Liver (tissue), 9 donors: Measurements from ENCODE around the gene ARHGAP40. TPM values are rescaled to one million over a fixed set of nuclear protein-coding genes. Genes with fewer than 3 reads are reported as not detected.
A peak's percentile ranks its signal among the peaks of the same experiment; 100 is the strongest.

Experiments used
- DNase-seq: peaks from one replicate; pipeline ENCODE4 v3.0.0-alpha.2; 2017; ENCODE audit warnings: low spot score
- H3K27ac ChIP-seq, 2 donors: one replicate each; pipeline ENCODE4 v1.7.0; 2013; ENCODE audit warnings: inconsistent platforms in 2 of 2, low read length in 2 of 2, control low read depth in 1 of 2, low read depth in 1 of 2, mild to moderate bottlenecking in 1 of 2
- H3K27me3 ChIP-seq, 4 donors: one replicate each; pipeline versions ENCODE4 v1.6.1 to v1.7.0; 2013; ENCODE audit warnings: low read length in 3 of 4, inconsistent platforms in 1 of 4, mild to moderate bottlenecking in 1 of 4, moderate library complexity in 1 of 4; ENCODE audit not compliant: control insufficient read depth in 4 of 4, insufficient read depth in 4 of 4
- H3K36me3 ChIP-seq, 4 donors: one replicate each; pipeline versions ENCODE4 v1.6.1 to v1.7.0; 2013; ENCODE audit warnings: low read length in 3 of 4, mild to moderate bottlenecking in 3 of 4, low read depth in 1 of 4, moderate library complexity in 1 of 4; ENCODE audit not compliant: control insufficient read depth in 4 of 4, insufficient read depth in 3 of 4
- H3K4me1 ChIP-seq, 4 donors: one replicate each; pipeline versions ENCODE4 v1.6.1 to v1.7.0; 2013; ENCODE audit warnings: low read length in 3 of 4, mild to moderate bottlenecking in 3 of 4, moderate library complexity in 1 of 4; ENCODE audit not compliant: control insufficient read depth in 4 of 4, insufficient read depth in 4 of 4
- H3K4me3 ChIP-seq, 3 donors: one replicate each; pipeline versions ENCODE4 v1.6.1 to v1.7.0; 2013; ENCODE audit warnings: low read length in 3 of 3, control low read depth in 1 of 3, low read depth in 1 of 3, mild to moderate bottlenecking in 1 of 3
- H3K9ac ChIP-seq, 2 donors: one replicate each; pipeline ENCODE4 v1.7.0; 2013; ENCODE audit warnings: low read length in 2 of 2, mild to moderate bottlenecking in 2 of 2, moderate library complexity in 2 of 2, control low read depth in 1 of 2, low read depth in 1 of 2
- H3K9me3 ChIP-seq, 4 donors: one replicate each; pipeline versions ENCODE4 v1.6.1 to v1.7.0; 2013; ENCODE audit warnings: low read length in 3 of 4; ENCODE audit not compliant: control insufficient read depth in 4 of 4
- CTCF ChIP-seq: fragments of 150-350 bp; IDR thresholded peaks from 2 replicates; pipeline ENCODE4 v1.5.1; 2017; ENCODE audit warnings: improper control_type of control experiment, low read depth, low read length; ENCODE audit not compliant: missing input control
- FOXA2 ChIP-seq: IDR thresholded peaks from 2 replicates; pipeline ENCODE4 v1.6.1; 2016; ENCODE audit warnings: antibody characterized with exemption
- GABPA ChIP-seq, 2 donors: IDR thresholded peaks in 1 of 2; conservative IDR thresholded peaks in 1 of 2; 2 replicates each; pipeline ENCODE4 v1.6.1; 2016; ENCODE audit warnings: antibody characterized with exemption in 2 of 2, mild to moderate bottlenecking in 1 of 2, moderate library complexity in 1 of 2
- HNF4A ChIP-seq, 2 donors: conservative IDR thresholded peaks; 2 replicates each; pipeline ENCODE4 v1.6.1; 2016; ENCODE audit warnings: antibody characterized with exemption in 2 of 2, mild to moderate bottlenecking in 2 of 2
- JUND ChIP-seq, 2 donors: IDR thresholded peaks; 2 replicates each; pipeline ENCODE4 v1.6.1; 2016; ENCODE audit warnings: antibody characterized with exemption in 2 of 2
- NR2F2 ChIP-seq: IDR thresholded peaks from 2 replicates; pipeline ENCODE4 v1.6.1; 2016; ENCODE audit warnings: antibody characterized with exemption
- RAD21 ChIP-seq, 2 donors: IDR thresholded peaks; 2 replicates each; pipeline ENCODE4 v1.6.1; 2016; ENCODE audit warnings: antibody characterized with exemption in 2 of 2, mild to moderate bottlenecking in 2 of 2
- REST ChIP-seq: IDR thresholded peaks from 2 replicates; pipeline ENCODE4 v1.6.1; 2016; ENCODE audit warnings: antibody characterized with exemption, mild to moderate bottlenecking
- TAF1 ChIP-seq: conservative IDR thresholded peaks from 2 replicates; pipeline ENCODE4 v1.6.1; 2016; ENCODE audit warnings: antibody characterized with exemption, mild to moderate bottlenecking
- YY1 ChIP-seq: IDR thresholded peaks from 2 replicates; pipeline ENCODE4 v1.6.1; 2016; ENCODE audit warnings: antibody characterized with exemption, mild to moderate bottlenecking
- WGBS: extraction: QIAGEN DNeasy Blood & Tissue Kit; methylation state at CpG from one replicate; pipeline ENCODE4 v1.1.7; 2013; 5-methylcytosine and 5-hydroxymethylcytosine counted together
- polyA plus RNA-seq, 2 donors: library from polyadenylated mRNA; stranded (reverse) in 1 of 2; unstranded in 1 of 2; fragments of 200-250 nt in 1 of 2; fragments of >200 nt in 1 of 2; fragmentation: Nextera tagmentation in 1 of 2; extraction: Ambion mirVana in 1 of 2; gene quantifications; one replicate each; pipeline versions ENCODE4 v1.2.1 to v1.2.3, GENCODE V29; 2013 to 2015
- total RNA-seq, 2 donors: library from RNA; depleted of rRNA; stranded (reverse); fragments of >200 nt; gene quantifications; one replicate each; pipeline ENCODE4 v1.2.3, GENCODE V29; 2014
- TF ChIP-seq, protein P1 (sequence below): IDR thresholded peaks from 2 replicates; pipeline ENCODE4 v1.6.1; 2016; ENCODE audit warnings: antibody characterized with exemption
- donor health status: healthy.
- donor health status: healthy.
- donor health status: healthy.
- donor health status: healthy.
- donor health status: healthy.

Gene ARHGAP40
- total RNA-seq: under 1 TPM in 1 of 2 donors, not detected in 1; 0.08 TPM
- polyA plus RNA-seq: not detected

- Histone ChIP-seq H3K36me3 (no peaks in the 10 kb centered on the region), H3K27me3 (peaks cover 0 to 15% (median 2%) of the 10 kb centered on the region in 4 donors), H3K4me1 (peaks cover 0 to 9% (median 4%) of the 10 kb centered on the region in 4 donors), H3K4me3 (no peak within 1 kb of the TSS), H3K27ac (no peak within 1 kb of the TSS), H3K9ac (no peak within 1 kb of the TSS), H3K9me3 (no peaks in the 10 kb centered on the region)
- WGBS: 20% methylated on average over 42 of the region's 42 CpGs
- TF ChIP-seq REST (no peak), HNF4A (conservative IDR thresholded peaks at IDR 0.05) (no peak), NR2F2 (no peak)
- DNase-seq: peak; percentile 62
Measured at GRCh38 chr20:38601216-38602184, at the start of gene ARHGAP40. TSS of gene ARHGAP40 (plus strand) at chr20:38601809.

GRCh38 chr20:38554986-38555385 lies 46.6 kb upstream of the ARHGAP40 start:
- Histone ChIP-seq H3K9me3 (no peaks in the 10 kb centered on the region), H3K9ac (no peak overlapping the region), H3K4me1 (no peaks in the 10 kb centered on the region), H3K27me3 (no peaks in the 10 kb centered on the region), H3K27ac (no peak overlapping the region), H3K4me3 (no peak overlapping the region), H3K36me3 (peaks cover 14 to 70% (median 54%) of the 10 kb centered on the region in 4 donors)
- DNase-seq: no peak
- WGBS: 95% methylated on average over 2 of the region's 2 CpGs
- TF ChIP-seq, protein P1, sequence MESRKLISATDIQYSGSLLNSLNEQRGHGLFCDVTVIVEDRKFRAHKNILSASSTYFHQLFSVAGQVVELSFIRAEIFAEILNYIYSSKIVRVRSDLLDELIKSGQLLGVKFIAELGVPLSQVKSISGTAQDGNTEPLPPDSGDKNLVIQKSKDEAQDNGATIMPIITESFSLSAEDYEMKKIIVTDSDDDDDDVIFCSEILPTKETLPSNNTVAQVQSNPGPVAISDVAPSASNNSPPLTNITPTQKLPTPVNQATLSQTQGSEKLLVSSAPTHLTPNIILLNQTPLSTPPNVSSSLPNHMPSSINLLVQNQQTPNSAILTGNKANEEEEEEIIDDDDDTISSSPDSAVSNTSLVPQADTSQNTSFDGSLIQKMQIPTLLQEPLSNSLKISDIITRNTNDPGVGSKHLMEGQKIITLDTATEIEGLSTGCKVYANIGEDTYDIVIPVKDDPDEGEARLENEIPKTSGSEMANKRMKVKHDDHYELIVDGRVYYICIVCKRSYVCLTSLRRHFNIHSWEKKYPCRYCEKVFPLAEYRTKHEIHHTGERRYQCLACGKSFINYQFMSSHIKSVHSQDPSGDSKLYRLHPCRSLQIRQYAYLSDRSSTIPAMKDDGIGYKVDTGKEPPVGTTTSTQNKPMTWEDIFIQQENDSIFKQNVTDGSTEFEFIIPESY: no peak
- peak; percentile 30 to 60 for TF ChIP-seq HNF4A (conservative IDR thresholded peaks at IDR 0.05)
- no peak for TF ChIP-seq NR2F2

- H3K27me3 ChIP-seq: no peaks in the 10 kb centered on the region
- no peak overlapping the region for H3K4me3 ChIP-seq
- H3K36me3 ChIP-seq: peaks cover 14 to 74% (median 58%) of the 10 kb centered on the region in 4 donors
- TF ChIP-seq TAF1: no peak
- no peak for TF ChIP-seq CTCF
- no peak for TF ChIP-seq JUND (IDR thresholded peaks at IDR 0.05)
- no peak for TF ChIP-seq RAD21 (IDR thresholded peaks at IDR 0.05)
- TF ChIP-seq FOXA2: no peak
- no peak for TF ChIP-seq GABPA (IDR thresholded peaks at IDR 0.05 in 1 of 2, conservative IDR thresholded peaks at IDR 0.05 in 1 of 2)
- TF ChIP-seq HNF4A (conservative IDR thresholded peaks at IDR 0.05): no peak
- TF ChIP-seq REST: no peak
- TF ChIP-seq YY1: no peak
- H3K9ac ChIP-seq: no peak overlapping the region
- H3K27ac ChIP-seq: no peak overlapping the region
- H3K4me1 ChIP-seq: no peaks in the 10 kb centered on the region
- no peaks in the 10 kb centered on the region for H3K9me3 ChIP-seq
- no peak for DNase-seq
Measured at GRCh38 chr20:38555395-38555794, 46.2 kb upstream of the ARHGAP40 start.
